Neuronal stem cell (in vitro differentiated cells): ENCODE measurements around the gene HNRNPR.

Experiments
- DNase-seq: peaks from one replicate; pipeline ENCODE4 v3.0.0-alpha.2; 2013; ENCODE audit warnings: low spot score
- H2AFZ ChIP-seq: one replicate; pipeline ENCODE4 v1.6.1; 2013; ENCODE audit warnings: mild to moderate bottlenecking, low read length, inconsistent platforms
- H2AK5ac ChIP-seq: 2 replicates; pipeline ENCODE4 v1.6.1; 2013; ENCODE audit warnings: low read depth, mild to moderate bottlenecking, inconsistent platforms, low read length, moderate library complexity, mixed read lengths
- H2BK120ac ChIP-seq: 2 replicates; pipeline ENCODE4 v1.6.1; 2013; ENCODE audit warnings: low read depth, mild to moderate bottlenecking, inconsistent platforms, low read length, moderate library complexity, mixed read lengths
- H2BK12ac ChIP-seq: one replicate; pipeline ENCODE4 v1.6.1; 2013; ENCODE audit warnings: low read length, inconsistent platforms
- H2BK15ac ChIP-seq: 2 replicates; pipeline ENCODE4 v1.6.1; 2013; ENCODE audit warnings: mild to moderate bottlenecking, low read length, inconsistent platforms, mixed read lengths
- H2BK5ac ChIP-seq: one replicate; pipeline ENCODE4 v1.6.1; 2013; ENCODE audit warnings: inconsistent platforms, mild to moderate bottlenecking, low read length, moderate library complexity
- H3K14ac ChIP-seq: one replicate; pipeline ENCODE4 v1.6.1; 2013; ENCODE audit warnings: low read length, inconsistent platforms
- H3K18ac ChIP-seq: 2 replicates; pipeline ENCODE4 v1.6.1; 2013; ENCODE audit warnings: low read length, inconsistent platforms
- H3K23ac ChIP-seq: 2 replicates; pipeline ENCODE4 v1.6.1; 2013; ENCODE audit warnings: low read depth, mild to moderate bottlenecking, mixed read lengths, low read length, inconsistent platforms; ENCODE audit not compliant: poor library complexity
- H3K27ac ChIP-seq: replicated peaks from 3 replicates; pipeline ENCODE4 v1.5.1; 2013; ENCODE audit warnings: low read length, inconsistent platforms
- H3K27me3 ChIP-seq, 3 experiments: 2 replicates each; pipeline ENCODE4 v1.6.1; 2013; ENCODE audit warnings: low read length in 3 of 3, mild to moderate bottlenecking in 2 of 3, inconsistent platforms in 1 of 3, low read depth in 1 of 3, mixed read lengths in 1 of 3, moderate library complexity in 1 of 3; ENCODE audit not compliant: control insufficient read depth in 3 of 3, insufficient read depth in 3 of 3
- H3K36me3 ChIP-seq, 2 donors: replicated peaks in 1 of 2; 2 replicates each; pipeline ENCODE4 v1.6.1; 2013; ENCODE audit warnings: low read length in 2 of 2; ENCODE audit not compliant: control insufficient read depth in 2 of 2, insufficient read depth in 2 of 2
- H3K4ac ChIP-seq: 2 replicates; pipeline ENCODE4 v1.6.1; 2013; ENCODE audit warnings: inconsistent platforms, mild to moderate bottlenecking, low read length, moderate library complexity
- H3K4me1 ChIP-seq, 2 donors: 1 replicate in 1 of 2; 2 replicates in 1 of 2; pipeline ENCODE4 v1.6.1; 2013; ENCODE audit warnings: low read length in 2 of 2, low read depth in 1 of 2; ENCODE audit not compliant: control insufficient read depth in 2 of 2, insufficient read depth in 1 of 2
- H3K4me2 ChIP-seq: one replicate; pipeline ENCODE4 v1.6.1; 2013; ENCODE audit warnings: mild to moderate bottlenecking, low read length, inconsistent platforms; ENCODE audit not compliant: insufficient read depth, poor library complexity, severe bottlenecking
- H3K4me3 ChIP-seq, 2 donors: 2 replicates each; pipeline ENCODE4 v1.5.1; 2013; ENCODE audit warnings: low read length in 2 of 2, mild to moderate bottlenecking in 2 of 2, inconsistent platforms in 1 of 2, moderate library complexity in 1 of 2
- H3K79me1 ChIP-seq: one replicate; pipeline ENCODE4 v1.6.1; 2013; ENCODE audit warnings: low read depth, mild to moderate bottlenecking, inconsistent platforms, low read length, moderate library complexity
- H3K9ac ChIP-seq: one replicate; pipeline ENCODE4 v1.6.1; 2013; ENCODE audit warnings: mild to moderate bottlenecking, low read depth, low read length, inconsistent platforms; ENCODE audit not compliant: poor library complexity
- H3K9me3 ChIP-seq, 2 donors: replicated peaks in 1 of 2; 2 replicates each; pipeline versions ENCODE3 to v1.6.1; 2013; ENCODE audit warnings: low read length in 2 of 2, mild to moderate bottlenecking in 2 of 2, inconsistent platforms in 1 of 2, low read depth in 1 of 2, mixed read lengths in 1 of 2, moderate library complexity in 1 of 2; ENCODE audit not compliant: control insufficient read depth in 2 of 2, insufficient read depth in 1 of 2
- H4K8ac ChIP-seq: one replicate; pipeline ENCODE4 v1.6.1; 2013; ENCODE audit warnings: low read depth, mild to moderate bottlenecking, inconsistent platforms, low read length, moderate library complexity
- H4K91ac ChIP-seq: one replicate; pipeline ENCODE4 v1.6.1; 2013; ENCODE audit warnings: low read length, low read depth, mild to moderate bottlenecking, inconsistent platforms; ENCODE audit not compliant: poor library complexity
- WGBS, 2 donors: extraction: QIAGEN DNeasy Blood & Tissue Kit; methylation state at CpG; one replicate each; pipeline ENCODE4 v1.1.7; 2013; ENCODE audit warnings: missing lambda C conversion rate in 2 of 2, mixed read lengths in 1 of 2; ENCODE audit not compliant: insufficient read length in 2 of 2, insufficient replicate concordance in 1 of 2; ENCODE audit errors: extremely low coverage in 2 of 2; 5-methylcytosine and 5-hydroxymethylcytosine counted together

The HNRNPR gene

GRCh38 chr1:23337869-23338268 lies 6.2 kb downstream of the HNRNPR start:
- no peak overlapping the region for H3K4ac ChIP-seq
- H3K27ac ChIP-seq, result no peak overlapping the region
- no peak overlapping the region for H2BK12ac ChIP-seq
- H3K36me3 ChIP-seq, result peaks cover 26 to 90% of the 10 kb centered on the region in 2 donors
- H3K23ac ChIP-seq, result no peak overlapping the region
- H2AK5ac ChIP-seq, result no peak overlapping the region
- H3K14ac ChIP-seq, result no peak overlapping the region
- no peak overlapping the region for H4K8ac ChIP-seq
- WGBS, 2 donors, result no CpG with 5 or more reads among the region's 2 CpGs
- no peak overlapping the region for H3K18ac ChIP-seq
- H3K9me3 ChIP-seq, result peaks cover 3 to 22% of the 10 kb centered on the region in 2 donors
- H3K79me1 ChIP-seq, result peaks cover 5% of the 10 kb centered on the region
- no peak overlapping the region for H2BK120ac ChIP-seq
- no peak overlapping the region for H4K91ac ChIP-seq
- H2BK15ac ChIP-seq, result no peak overlapping the region
- H3K4me3 ChIP-seq, result no peak overlapping the region
- no peaks in the 10 kb centered on the region for H3K27me3 ChIP-seq
- no peak overlapping the region for H3K4me2 ChIP-seq
- no peak for DNase-seq
- no peak overlapping the region for H3K9ac ChIP-seq
- H2BK5ac ChIP-seq, result no peak overlapping the region
- peaks cover 2 to 14% of the 10 kb centered on the region in 2 donors for H3K4me1 ChIP-seq
- H2AFZ ChIP-seq, result no peak overlapping the region

GRCh38 chr1:23331713-23332112 lies 12.4 kb downstream of the HNRNPR start:
- H2BK15ac ChIP-seq, result no peak overlapping the region
- no peaks in the 10 kb centered on the region for H3K4me1 ChIP-seq
- H4K91ac ChIP-seq, result no peak overlapping the region
- no peak overlapping the region for H2BK120ac ChIP-seq
- no CpG with 5 or more reads among the region's 8 CpGs for WGBS, 2 donors
- no peak overlapping the region for H3K14ac ChIP-seq
- H3K27me3 ChIP-seq, result no peaks in the 10 kb centered on the region
- H2BK5ac ChIP-seq, result no peak overlapping the region
- H3K27ac ChIP-seq, result no peak overlapping the region
- H3K9me3 ChIP-seq, result peaks cover 3 to 6% of the 10 kb centered on the region in 2 donors
- peaks cover 7% of the 10 kb centered on the region for H3K79me1 ChIP-seq
- no peak overlapping the region for H3K23ac ChIP-seq
- no peak overlapping the region for H2BK12ac ChIP-seq
- peaks cover 37 to 97% of the 10 kb centered on the region in 2 donors for H3K36me3 ChIP-seq
- H3K4me3 ChIP-seq, result no peak overlapping the region
- no peak overlapping the region for H3K18ac ChIP-seq
- H3K9ac ChIP-seq, result no peak overlapping the region
- no peak overlapping the region for H2AK5ac ChIP-seq
- no peak overlapping the region for H2AFZ ChIP-seq
- no peak overlapping the region for H3K4me2 ChIP-seq
- no peak for DNase-seq
- no peak overlapping the region for H4K8ac ChIP-seq
- no peak overlapping the region for H3K4ac ChIP-seq

GRCh38 chr1:23330846-23331245 lies 13.2 kb downstream of the HNRNPR start:
- no peak overlapping the region for H4K91ac ChIP-seq
- no peak overlapping the region for H2BK12ac ChIP-seq
- H3K4ac ChIP-seq, result no peak overlapping the region
- H2BK120ac ChIP-seq, result no peak overlapping the region
- H3K36me3 ChIP-seq, result peaks cover 39 to 98% of the 10 kb centered on the region in 2 donors
- peaks cover 3 to 6% of the 10 kb centered on the region in 2 donors for H3K9me3 ChIP-seq
- H3K27me3 ChIP-seq, result no peaks in the 10 kb centered on the region
- no peak overlapping the region for H3K9ac ChIP-seq
- WGBS, 2 donors, result no CpG with 5 or more reads among the region's 1 CpG
- H4K8ac ChIP-seq, result no peak overlapping the region
- no peak overlapping the region for H3K23ac ChIP-seq
- no peak for DNase-seq
- no peaks in the 10 kb centered on the region for H3K4me1 ChIP-seq
- H2BK15ac ChIP-seq, result no peak overlapping the region
- H3K14ac ChIP-seq, result no peak overlapping the region
- H2BK5ac ChIP-seq, result no peak overlapping the region
- no peak overlapping the region for H3K4me3 ChIP-seq
- peaks cover 7% of the 10 kb centered on the region for H3K79me1 ChIP-seq
- no peak overlapping the region for H2AFZ ChIP-seq
- no peak overlapping the region for H2AK5ac ChIP-seq
- no peak overlapping the region for H3K27ac ChIP-seq
- no peak overlapping the region for H3K4me2 ChIP-seq
- no peak overlapping the region for H3K18ac ChIP-seq

- WGBS, 2 donors, result no CpG with 5 or more reads among the region's 2 CpGs
- no peak overlapping the region for H3K18ac ChIP-seq
- no peak overlapping the region for H3K4ac ChIP-seq
- H3K4me3 ChIP-seq, result no peak overlapping the region
- no peak overlapping the region for H3K27ac ChIP-seq
- H2AFZ ChIP-seq, result no peak overlapping the region
- no peak overlapping the region for H3K23ac ChIP-seq
- no peaks in the 10 kb centered on the region for H3K79me1 ChIP-seq
- no peak for DNase-seq
- no peak overlapping the region for H4K91ac ChIP-seq
- H2BK12ac ChIP-seq, result no peak overlapping the region
- H3K9ac ChIP-seq, result no peak overlapping the region
- H2BK15ac ChIP-seq, result no peak overlapping the region
- peaks cover 20 to 99% of the 10 kb centered on the region in 2 donors for H3K36me3 ChIP-seq
- no peaks in the 10 kb centered on the region for H3K27me3 ChIP-seq
- H2BK120ac ChIP-seq, result no peak overlapping the region
- H3K14ac ChIP-seq, result no peak overlapping the region
- H2AK5ac ChIP-seq, result no peak overlapping the region
- no peaks in the 10 kb centered on the region for H3K4me1 ChIP-seq
- no peak overlapping the region for H2BK5ac ChIP-seq
- H3K9me3 ChIP-seq, result peaks cover 0 to 4% of the 10 kb centered on the region in 2 donors
- no peak overlapping the region for H4K8ac ChIP-seq
- H3K4me2 ChIP-seq, result no peak overlapping the region
These were observed 18.7 kb downstream of the HNRNPR start for GRCh38 chr1:23325393-23325792.
